Thymus (tissue), 11 donors: ENCODE measurements around the gene GAL3ST2. TPM values are rescaled to one million over a fixed set of nuclear protein-coding genes. Genes with fewer than 3 reads are reported as not detected.
"Not testable (repeated sequence)": the region's sequence is repeated elsewhere in the genome, so short reads cannot be mapped to it uniquely, and the experiment has no call there.

Experiments
- DNase-seq, 9 donors: peaks; one replicate each; pipeline ENCODE4 v3.0.0-alpha.2; 2013; ENCODE audit warnings: low spot score in 9 of 9, low read depth in 6 of 9, missing footprints in 1 of 9
- H3K27ac ChIP-seq, 2 donors: one replicate each; pipeline ENCODE4 v1.5.1; 2013; ENCODE audit warnings: control low read depth in 1 of 2, low read depth in 1 of 2, low read length in 1 of 2, mild to moderate bottlenecking in 1 of 2, moderate library complexity in 1 of 2
- H3K27me3 ChIP-seq, 2 donors: one replicate each; pipeline ENCODE4 v1.5.1; 2013; ENCODE audit warnings: low read length in 1 of 2; ENCODE audit not compliant: control insufficient read depth in 2 of 2, insufficient read depth in 1 of 2
- H3K36me3 ChIP-seq, 2 donors: one replicate each; pipeline ENCODE4 v1.5.1; 2013; ENCODE audit warnings: low read length in 1 of 2, mild to moderate bottlenecking in 1 of 2, moderate library complexity in 1 of 2; ENCODE audit not compliant: control insufficient read depth in 2 of 2, insufficient read depth in 2 of 2
- H3K4me1 ChIP-seq, 2 donors: one replicate each; pipeline ENCODE4 v1.5.1; 2013; ENCODE audit warnings: low read length in 2 of 2; ENCODE audit not compliant: control insufficient read depth in 2 of 2, insufficient read depth in 2 of 2
- H3K4me3 ChIP-seq, 2 donors: one replicate each; pipeline ENCODE4 v1.5.1; 2013; ENCODE audit warnings: low read length in 2 of 2, control low read depth in 1 of 2, mild to moderate bottlenecking in 1 of 2
- H3K9me3 ChIP-seq, 2 donors: one replicate each; pipeline ENCODE4 v1.5.1; 2013; ENCODE audit warnings: low read length in 1 of 2, mild to moderate bottlenecking in 1 of 2; ENCODE audit not compliant: control insufficient read depth in 2 of 2, insufficient read depth in 1 of 2
- WGBS: extraction: QIAGEN DNeasy Blood & Tissue Kit; methylation state at CpG from one replicate; pipeline ENCODE4 v1.1.7; 2013; 5-methylcytosine and 5-hydroxymethylcytosine counted together
- polyA plus RNA-seq: library from polyadenylated mRNA; stranded (reverse); fragments of 200-250 nt; gene quantifications from one replicate; pipeline ENCODE4 v1.2.3, GENCODE V29; 2013
- total RNA-seq: library from RNA; stranded (reverse); fragments of 120-200 nt; gene quantifications from one replicate; pipeline ENCODE4 v1.2.4, GENCODE V29; 2013
- donor health status: healthy.

Gene GAL3ST2
- total and polyA plus RNA-seq, 2 donors: 0.02 to 0.09 TPM

DNA sequence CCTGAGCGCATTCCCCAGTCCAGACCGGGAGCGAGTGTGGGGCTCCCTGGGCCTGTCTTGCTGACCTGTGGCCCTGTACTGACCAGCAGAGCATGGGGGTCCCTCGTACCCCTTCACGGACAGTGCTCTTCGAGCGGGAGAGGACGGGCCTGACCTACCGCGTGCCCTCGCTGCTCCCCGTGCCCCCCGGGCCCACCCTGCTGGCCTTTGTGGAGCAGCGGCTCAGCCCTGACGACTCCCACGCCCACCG is 37.7 kb downstream of the GAL3ST2 start:
- H3K4me3 ChIP-seq: no peak overlapping the region
- H3K36me3 ChIP-seq: no peaks in the 10 kb centered on the region
- no peak for DNase-seq
- H3K4me1 ChIP-seq: peaks cover 0 to 17% of the 10 kb centered on the region in 2 donors
- H3K27me3 ChIP-seq: peaks cover 0 to 25% of the 10 kb centered on the region in 2 donors
- peaks cover 0 to 7% of the 10 kb centered on the region in 2 donors for H3K9me3 ChIP-seq
- WGBS: 96% methylated on average over 17 of the region's 17 CpGs
- no peak overlapping the region for H3K27ac ChIP-seq

DNA sequence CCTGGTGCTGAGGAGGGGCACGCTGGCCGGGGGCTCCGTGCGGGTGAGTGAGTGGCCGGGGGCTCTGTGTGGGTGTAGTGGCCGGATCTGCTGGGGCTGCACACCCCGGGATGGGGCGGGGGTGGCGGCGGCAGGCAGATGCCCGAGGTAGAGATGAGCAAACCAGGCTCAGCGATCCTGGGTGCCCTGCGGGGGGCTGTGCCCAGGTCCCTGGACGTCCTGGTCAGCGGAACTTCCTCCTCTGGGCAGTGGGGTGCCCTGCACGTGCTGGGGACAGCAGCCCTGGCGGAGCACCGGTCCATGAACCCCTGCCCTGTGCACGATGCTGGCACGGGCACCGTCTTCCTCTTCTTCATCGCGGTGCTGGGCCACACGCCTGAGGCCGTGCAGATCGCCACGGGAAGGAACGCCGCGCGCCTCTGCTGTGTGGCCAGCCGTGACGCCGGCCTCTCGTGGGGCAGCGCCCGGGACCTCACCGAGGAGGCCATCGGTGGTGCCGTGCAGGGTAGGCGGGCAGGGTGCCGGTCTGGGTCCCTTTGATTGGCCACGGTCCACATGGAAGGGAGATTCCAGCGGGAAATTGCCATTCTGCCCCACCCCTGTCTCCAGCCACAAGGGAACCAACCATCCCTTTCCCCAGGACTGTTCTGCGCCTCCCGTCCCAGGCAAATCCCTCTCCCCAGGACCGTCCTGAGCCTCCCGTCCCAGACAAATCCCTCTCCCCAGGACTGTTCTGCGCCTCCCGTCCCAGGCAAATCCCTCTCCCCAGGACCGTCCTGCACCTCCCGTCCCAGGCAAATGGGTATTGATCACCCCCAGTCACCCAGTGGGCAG is 38.2 kb downstream of the GAL3ST2 start:
- WGBS: 93% methylated on average over 52 of the region's 52 CpGs
- peaks cover 0 to 25% of the 10 kb centered on the region in 2 donors for H3K27me3 ChIP-seq
- peaks cover 0 to 17% of the 10 kb centered on the region in 2 donors for H3K4me1 ChIP-seq
- peaks cover 0 to 7% of the 10 kb centered on the region in 2 donors for H3K9me3 ChIP-seq
- H3K36me3 ChIP-seq: no peaks in the 10 kb centered on the region
- no peak overlapping the region for H3K4me3 ChIP-seq
- no peak overlapping the region for H3K27ac ChIP-seq
- no peak for DNase-seq

DNA sequence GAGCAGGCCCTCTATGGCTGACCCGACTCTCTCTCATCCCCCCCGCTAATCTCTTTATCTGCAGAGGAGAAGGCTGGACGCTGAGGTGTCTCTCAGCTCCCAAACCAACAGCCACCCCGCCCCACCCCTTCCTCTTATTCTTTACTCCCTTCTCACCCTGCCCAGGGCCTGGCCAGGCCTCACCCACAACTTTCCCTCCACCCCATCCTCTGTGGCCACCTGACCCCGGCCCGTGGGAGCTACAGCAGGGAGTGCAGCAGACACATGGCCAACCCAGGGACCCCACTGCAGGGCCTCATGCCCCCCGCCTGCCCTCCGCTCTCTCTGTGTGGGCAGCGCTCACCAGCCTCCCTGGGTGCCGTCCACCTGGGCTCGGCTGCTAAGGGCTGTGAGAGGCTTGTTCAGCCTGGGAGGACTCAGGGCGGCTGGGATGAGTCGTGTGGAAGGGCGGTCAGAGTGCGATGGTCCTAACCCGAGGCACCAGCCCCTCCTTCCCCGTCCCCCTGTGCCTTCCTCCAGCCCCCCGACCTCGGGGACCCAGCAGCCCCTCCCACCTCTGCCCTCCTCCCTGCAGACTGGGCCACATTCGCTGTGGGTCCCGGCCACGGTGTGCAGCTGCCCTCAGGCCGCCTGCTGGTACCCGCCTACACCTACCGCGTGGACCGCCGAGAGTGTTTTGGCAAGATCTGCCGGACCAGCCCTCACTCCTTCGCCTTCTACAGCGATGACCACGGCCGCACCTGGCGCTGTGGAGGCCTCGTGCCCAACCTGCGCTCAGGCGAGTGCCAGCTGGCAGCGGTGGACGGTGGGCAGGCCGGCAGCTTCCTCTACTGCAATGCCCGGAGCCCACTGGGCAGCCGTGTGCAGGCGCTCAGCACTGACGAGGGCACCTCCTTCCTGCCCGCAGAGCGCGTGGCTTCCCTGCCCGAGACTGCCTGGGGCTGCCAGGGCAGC is 39.1 kb downstream of the GAL3ST2 start:
- WGBS: 91% methylated on average over 48 of the region's 48 CpGs
- H3K36me3 ChIP-seq: no peaks in the 10 kb centered on the region
- H3K4me3 ChIP-seq: no peak overlapping the region
- H3K27me3 ChIP-seq: peaks cover 0 to 25% of the 10 kb centered on the region in 2 donors
- peaks cover under 1 to 17% of the 10 kb centered on the region in 2 donors for H3K4me1 ChIP-seq
- no peak overlapping the region for H3K27ac ChIP-seq
- no peak for DNase-seq
- H3K9me3 ChIP-seq: peaks cover 0 to 7% of the 10 kb centered on the region in 2 donors

DNA sequence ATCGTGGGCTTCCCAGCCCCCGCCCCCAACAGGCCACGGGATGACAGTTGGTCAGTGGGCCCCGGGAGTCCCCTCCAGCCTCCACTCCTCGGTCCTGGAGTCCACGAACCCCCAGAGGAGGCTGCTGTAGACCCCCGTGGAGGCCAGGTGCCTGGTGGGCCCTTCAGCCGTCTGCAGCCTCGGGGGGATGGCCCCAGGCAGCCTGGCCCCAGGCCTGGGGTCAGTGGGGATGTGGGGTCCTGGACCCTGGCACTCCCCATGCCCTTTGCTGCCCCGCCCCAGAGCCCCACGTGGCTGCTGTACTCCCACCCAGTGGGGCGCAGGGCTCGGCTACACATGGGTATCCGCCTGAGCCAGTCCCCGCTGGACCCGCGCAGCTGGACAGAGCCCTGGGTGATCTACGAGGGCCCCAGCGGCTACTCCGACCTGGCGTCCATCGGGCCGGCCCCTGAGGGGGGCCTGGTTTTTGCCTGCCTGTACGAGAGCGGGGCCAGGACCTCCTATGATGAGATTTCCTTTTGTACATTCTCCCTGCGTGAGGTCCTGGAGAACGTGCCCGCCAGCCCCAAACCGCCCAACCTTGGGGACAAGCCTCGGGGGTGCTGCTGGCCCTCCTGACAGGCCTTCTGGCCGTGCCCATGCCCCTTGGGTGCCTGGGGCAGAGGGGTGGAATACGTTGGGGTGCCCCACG is 40.0 kb downstream of the GAL3ST2 start:
- 89% methylated on average over 33 of the region's 33 CpGs for WGBS
- H3K27ac ChIP-seq: no peak overlapping the region
- peaks cover 0 to 7% of the 10 kb centered on the region in 2 donors for H3K9me3 ChIP-seq
- DNase-seq: no peak
- H3K36me3 ChIP-seq: no peaks in the 10 kb centered on the region
- no peak overlapping the region for H3K4me3 ChIP-seq
- H3K27me3 ChIP-seq: peaks cover 0 to 21% of the 10 kb centered on the region in 2 donors
- H3K4me1 ChIP-seq: peaks cover 6 to 22% of the 10 kb centered on the region in 2 donors

DNA sequence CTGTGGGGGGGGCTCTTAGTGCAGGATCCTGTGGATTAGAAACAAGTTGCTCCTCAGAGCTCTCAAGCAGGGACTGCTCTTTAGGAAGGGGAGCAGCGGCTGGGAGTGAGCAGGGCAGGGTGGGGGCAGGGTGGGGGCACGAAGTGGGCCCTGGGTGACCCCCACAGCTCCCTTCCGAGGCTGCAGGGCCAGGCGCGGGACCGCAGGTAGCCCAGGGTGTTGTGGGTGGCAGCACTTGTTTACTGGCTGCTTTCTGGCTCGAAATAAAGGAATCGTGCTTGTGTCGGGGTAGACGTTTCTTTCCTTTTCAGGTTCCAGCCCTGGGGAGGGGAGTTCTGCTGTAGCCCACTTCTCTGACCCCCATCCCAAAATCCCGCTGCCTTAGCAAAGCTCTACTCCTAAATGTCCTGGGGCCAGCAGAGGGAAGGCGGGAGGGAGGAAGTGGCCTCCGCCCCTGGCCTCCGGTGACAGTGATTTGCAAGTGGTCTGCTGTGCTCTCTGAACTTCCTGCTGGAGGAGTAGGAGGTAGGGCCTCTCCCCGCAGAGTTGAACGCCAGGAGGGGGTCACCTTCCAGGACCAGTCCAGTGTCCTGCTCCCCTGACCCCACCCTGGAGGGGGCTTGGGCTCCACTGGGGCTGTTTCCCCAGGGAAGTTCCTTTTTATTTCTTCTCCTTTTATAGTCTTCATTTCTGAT is 40.7 kb downstream of the GAL3ST2 start:
- peaks cover 11 to 29% of the 10 kb centered on the region in 2 donors for H3K4me1 ChIP-seq
- no peak for DNase-seq
- H3K27me3 ChIP-seq: peaks cover 0 to 23% of the 10 kb centered on the region in 2 donors
- no peaks in the 10 kb centered on the region for H3K36me3 ChIP-seq
- H3K4me3 ChIP-seq: no peak overlapping the region
- H3K27ac ChIP-seq: no peak overlapping the region
- 34% methylated on average over 16 of the region's 16 CpGs for WGBS
- peaks cover 0 to 11% of the 10 kb centered on the region in 2 donors for H3K9me3 ChIP-seq

DNA sequence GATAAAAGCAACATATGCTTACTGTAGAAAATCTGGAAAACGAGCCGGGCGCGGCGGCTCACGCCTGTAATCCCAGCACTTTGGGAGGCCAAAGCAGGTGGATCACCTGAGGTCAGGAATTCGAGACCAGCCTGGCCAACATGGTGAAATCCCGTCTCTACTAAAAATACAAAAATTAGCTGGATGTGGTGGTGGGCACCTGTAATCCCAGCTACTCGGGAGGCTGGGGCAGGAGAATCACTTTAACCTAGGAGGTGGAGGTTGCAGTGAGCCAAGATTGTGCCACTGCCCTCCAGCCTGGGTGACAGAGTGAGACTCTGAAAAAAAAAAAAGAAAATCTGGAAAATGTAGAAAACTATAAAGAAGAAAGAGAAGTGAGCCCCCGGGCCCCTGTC is 41.2 kb downstream of the GAL3ST2 start:
- 80% methylated on average over 10 of the region's 10 CpGs for WGBS
- DNase-seq, H3K27ac ChIP-seq, H3K36me3 ChIP-seq, H3K4me3 ChIP-seq, H3K9me3 ChIP-seq: not testable (repeated sequence)
- Histone ChIP-seq H3K27me3 (peaks cover 0 to 23% of the 10 kb centered on the region in 2 donors), H3K4me1 (peaks cover 14 to 30% of the 10 kb centered on the region in 2 donors)

DNA sequence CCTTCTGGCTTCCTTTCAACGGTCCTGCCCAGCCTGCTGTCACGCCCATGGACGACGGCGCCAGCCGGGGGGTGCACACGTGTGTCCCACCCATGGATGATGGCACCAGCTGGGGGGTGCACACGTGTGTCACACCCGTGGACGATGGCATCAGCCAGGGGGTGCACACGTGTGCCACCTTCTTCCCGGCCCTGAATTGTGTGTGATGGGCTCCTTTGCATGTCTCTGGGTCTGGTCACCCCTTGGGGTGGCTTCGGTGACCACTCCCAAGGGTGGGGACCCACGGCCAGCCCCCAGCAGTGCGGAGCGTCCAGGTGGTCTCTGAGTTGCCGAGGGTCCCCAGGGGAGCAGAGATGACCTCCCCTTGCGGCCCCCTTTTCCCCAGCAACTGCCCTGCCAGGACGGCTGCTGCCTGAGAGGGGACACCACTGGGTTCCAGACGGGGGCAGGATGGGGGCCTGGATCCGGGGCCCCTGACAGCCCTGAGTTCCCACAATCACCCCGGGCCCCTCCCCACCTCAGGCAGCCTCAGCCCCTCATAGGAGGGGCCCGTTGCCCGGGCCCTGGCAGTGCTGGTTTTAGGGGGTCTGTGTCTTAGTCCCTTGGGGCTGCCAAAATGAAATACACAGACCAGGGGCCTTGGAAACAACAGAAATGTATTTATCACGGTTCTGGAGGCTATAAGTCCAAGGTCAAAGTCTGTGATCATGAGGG is 41.8 kb downstream of the GAL3ST2 start:
- no peak overlapping the region for H3K27ac ChIP-seq
- 74% methylated on average over 25 of the region's 25 CpGs for WGBS
- peaks cover 14 to 25% of the 10 kb centered on the region in 2 donors for H3K4me1 ChIP-seq
- H3K27me3 ChIP-seq: peaks cover 0 to 23% of the 10 kb centered on the region in 2 donors
- peaks cover 0 to 4% of the 10 kb centered on the region in 2 donors for H3K9me3 ChIP-seq
- no peak for DNase-seq
- no peaks in the 10 kb centered on the region for H3K36me3 ChIP-seq
- no peak overlapping the region for H3K4me3 ChIP-seq

DNA sequence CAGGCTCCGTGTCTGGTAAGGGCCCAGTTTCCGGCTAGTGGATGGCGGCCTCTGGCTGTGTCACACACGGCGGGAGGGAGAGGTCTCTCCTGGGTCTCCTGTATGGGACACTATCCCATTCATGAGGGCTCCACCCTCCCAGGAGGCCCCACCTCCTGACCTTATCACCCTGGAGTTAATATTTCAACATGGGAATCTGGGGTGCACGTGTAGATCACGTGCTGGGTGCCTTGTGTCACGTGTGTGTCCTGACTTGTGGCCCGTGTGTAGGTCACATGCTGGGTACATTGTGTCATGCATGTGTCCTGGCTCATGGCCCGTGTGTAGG is 42.3 kb downstream of the GAL3ST2 start:
- peaks cover 0 to 23% of the 10 kb centered on the region in 2 donors for H3K27me3 ChIP-seq
- peaks cover 14 to 19% of the 10 kb centered on the region in 2 donors for H3K4me1 ChIP-seq
- DNase-seq: no peak
- H3K36me3 ChIP-seq: no peaks in the 10 kb centered on the region
- WGBS: 85% methylated on average over 10 of the region's 10 CpGs
- H3K4me3 ChIP-seq: no peak overlapping the region
- H3K27ac ChIP-seq: no peak overlapping the region
- peaks cover 0 to 8% of the 10 kb centered on the region in 2 donors for H3K9me3 ChIP-seq
